IPS-11a (cell line): Measurements from ENCODE around the gene IFI27L2.

Experiments
- H3K4me3 ChIP-seq: one replicate; pipeline ENCODE4 v1.5.1; 2013; ENCODE audit warnings: low read depth, low read length, control low read depth

The IFI27L2 gene

GRCh38 chr14:94124582-94125377, 4.6 kb downstream of the IFI27L2 start:
- no peak overlapping the region for H3K4me3 ChIP-seq

- H3K4me3 ChIP-seq = no peak overlapping the region
These were observed 5.5 kb downstream of the IFI27L2 start for GRCh38 chr14:94123868-94124267.

GRCh38 chr14:94123296-94123695, 6.1 kb downstream of the IFI27L2 start:
- H3K4me3 ChIP-seq = no peak overlapping the region

DNA sequence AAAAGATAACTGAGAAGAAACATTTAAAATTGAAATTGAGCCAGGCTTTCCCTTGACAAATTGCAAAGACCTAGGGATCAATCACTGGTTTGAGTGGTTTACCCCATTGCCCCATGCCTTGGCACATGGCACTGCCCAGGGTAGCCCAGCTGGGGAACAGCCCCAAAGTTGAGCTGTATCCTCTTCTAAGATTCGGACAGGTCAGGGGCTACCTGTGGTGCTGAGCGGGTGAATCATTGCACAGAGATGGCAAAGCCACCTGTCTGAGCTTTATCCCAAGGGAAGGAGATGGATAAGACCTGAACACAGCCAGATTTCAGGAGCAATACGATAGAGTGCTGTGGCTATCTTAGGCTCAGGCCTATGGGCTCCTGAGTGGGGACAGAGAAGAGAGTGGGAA, 7.0 kb downstream of the IFI27L2 start:
- H3K4me3 ChIP-seq = no peak overlapping the region

DNA sequence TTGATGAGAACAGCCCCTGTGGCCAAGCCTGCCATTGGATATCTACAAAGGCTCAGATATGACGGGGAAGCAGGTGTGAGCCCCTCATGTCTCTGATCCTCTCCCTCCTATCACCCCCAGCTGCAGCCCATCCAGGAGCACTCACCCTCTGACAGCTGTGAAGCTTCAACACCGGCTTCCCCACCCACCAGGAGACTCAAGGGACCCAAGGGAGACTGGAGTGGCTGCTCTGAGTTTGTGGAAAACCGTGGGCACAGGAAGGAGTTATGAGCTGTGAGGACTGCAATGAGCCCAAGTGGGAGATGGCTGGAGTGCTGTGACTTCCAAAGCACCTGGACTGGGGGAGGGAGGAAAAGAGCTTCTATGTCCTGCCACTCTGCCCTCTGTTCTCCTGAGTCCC, 7.9 kb downstream of the IFI27L2 start:
- H3K4me3 ChIP-seq = no peak overlapping the region

GRCh38 chr14:94120667-94121340, 8.6 kb downstream of the IFI27L2 start:
- no peak overlapping the region for H3K4me3 ChIP-seq

GRCh38 chr14:94119071-94119470, 10.3 kb downstream of the IFI27L2 start:
- H3K4me3 ChIP-seq = no peak overlapping the region

GRCh38 chr14:94117856-94118255, 11.5 kb downstream of the IFI27L2 start:
- H3K4me3 ChIP-seq = no peak overlapping the region

DNA sequence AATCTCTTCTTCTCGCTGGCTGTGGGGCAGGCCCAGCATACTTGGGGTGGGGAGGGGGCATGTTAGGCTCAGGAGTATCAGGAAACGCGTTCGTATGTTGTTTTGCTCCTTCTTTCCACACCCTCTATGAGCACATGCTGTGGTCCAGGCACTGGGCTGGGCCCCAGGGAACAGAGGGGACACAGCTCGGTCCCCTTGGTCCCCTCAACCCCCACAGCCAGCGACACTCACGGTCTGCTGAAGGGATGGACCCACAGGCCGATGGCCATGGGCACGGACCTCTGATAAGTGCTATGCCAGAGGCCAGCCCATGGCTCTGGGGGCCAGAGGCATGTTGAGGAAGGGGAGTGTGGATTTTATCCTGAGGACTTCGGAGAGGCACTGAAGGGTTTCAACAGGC, 12.7 kb downstream of the IFI27L2 start:
- H3K4me3 ChIP-seq = no peak overlapping the region

DNA sequence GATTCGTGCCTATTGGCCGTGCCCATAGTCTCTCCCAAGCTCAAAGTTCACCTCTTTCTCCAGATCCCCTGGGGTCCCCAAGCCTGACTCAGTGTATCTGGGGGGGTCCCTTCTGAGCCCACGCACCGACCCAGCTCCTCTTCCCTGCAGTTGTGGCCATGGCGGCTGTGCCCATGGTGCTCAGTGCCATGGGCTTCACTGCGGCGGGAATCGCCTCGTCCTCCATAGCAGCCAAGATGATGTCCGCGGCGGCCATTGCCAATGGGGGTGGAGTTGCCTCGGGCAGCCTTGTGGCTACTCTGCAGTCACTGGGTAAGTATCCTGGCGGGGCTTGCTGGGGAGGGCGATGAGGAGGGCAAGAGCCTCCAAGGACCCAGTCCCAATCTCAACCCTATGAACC, 13.8 kb downstream of the IFI27L2 start:
- no peak overlapping the region for H3K4me3 ChIP-seq

DNA sequence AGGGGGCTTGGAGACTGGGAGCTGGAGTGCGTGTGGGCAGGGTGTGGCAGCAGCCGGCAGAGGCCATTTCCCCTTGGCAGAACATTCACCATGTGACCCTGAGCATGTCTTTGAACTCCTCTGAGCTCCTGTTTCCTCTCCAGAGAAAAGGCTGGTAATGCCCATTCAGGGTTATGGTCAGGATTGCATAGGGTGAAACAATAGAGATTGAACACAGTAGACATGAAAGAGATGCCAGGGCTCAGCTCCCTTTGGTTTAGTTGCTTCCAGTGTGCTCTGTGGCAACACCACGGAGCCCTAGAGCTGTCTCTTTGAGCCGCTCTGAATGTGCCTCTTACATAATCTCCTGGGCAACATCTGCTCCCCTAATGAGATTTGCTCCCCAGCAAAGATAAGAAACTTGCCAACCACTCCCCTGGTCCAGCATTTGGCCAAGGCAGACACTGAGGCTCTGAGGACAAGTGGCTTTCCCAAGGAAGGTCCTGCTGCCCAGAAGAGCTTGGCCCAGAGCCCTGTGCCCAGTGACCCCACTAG, 14.3 kb downstream of the IFI27L2 start:
- H3K4me3 ChIP-seq = no peak overlapping the region

- no peak overlapping the region for H3K4me3 ChIP-seq
These were observed 14.8 kb downstream of the IFI27L2 start for GRCh38 chr14:94114589-94115057.

- no peak overlapping the region for H3K4me3 ChIP-seq
These were observed 15.4 kb downstream of the IFI27L2 start for GRCh38 chr14:94113908-94114588.

- H3K4me3 ChIP-seq = no peak overlapping the region
These were observed 15.9 kb downstream of the IFI27L2 start for GRCh38 chr14:94113490-94113889.

DNA sequence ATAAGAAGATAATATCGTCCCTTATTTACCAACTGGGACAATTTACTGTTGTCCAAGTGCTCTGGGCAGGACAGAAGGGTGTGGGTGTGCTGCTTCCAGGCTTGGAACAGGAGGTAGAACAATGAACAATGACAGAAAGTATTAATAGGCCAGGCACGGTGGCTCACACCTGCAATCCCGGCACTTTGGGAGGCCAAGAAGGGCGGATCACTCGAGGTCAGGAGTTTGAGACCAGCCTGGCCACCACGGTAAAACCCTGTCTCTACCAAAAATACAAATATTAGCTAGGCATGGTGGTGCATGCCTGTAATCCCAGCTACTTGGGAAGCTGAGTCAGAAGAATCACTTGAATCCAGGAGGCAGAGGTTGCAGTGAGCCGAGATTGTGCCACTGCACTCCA, 16.3 kb downstream of the IFI27L2 start:
- H3K4me3 ChIP-seq = no peak overlapping the region

DNA sequence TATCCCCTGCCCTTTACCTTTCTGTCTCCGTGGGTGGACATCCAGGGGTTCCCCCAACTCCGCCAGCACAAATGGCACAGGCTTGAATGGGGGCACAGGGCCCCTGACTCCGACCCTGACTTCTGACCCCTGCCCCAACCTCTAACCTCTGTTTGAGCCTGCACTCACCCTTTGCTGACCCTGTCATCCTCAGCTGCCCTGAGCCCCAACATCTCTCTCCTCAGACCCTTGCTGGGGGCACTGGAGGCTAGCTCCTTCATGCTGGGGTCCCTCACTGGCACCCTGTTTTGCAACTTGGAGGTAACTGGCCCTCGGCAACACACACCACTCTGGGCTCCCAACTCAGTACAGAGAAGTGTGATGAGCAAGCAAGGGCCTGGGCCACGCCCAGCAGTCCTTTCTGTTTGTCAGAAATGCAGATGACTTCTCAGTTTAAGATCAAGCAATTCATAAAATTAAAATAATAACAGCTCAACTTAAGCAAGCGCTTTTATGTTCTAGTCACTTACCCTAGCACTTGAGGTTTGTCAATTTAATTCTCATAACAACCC, 16.8 kb downstream of the IFI27L2 start:
- no peak overlapping the region for H3K4me3 ChIP-seq

- no peak overlapping the region for H3K4me3 ChIP-seq
These were observed 17.9 kb downstream of the IFI27L2 start for GRCh38 chr14:94111276-94112095.

GRCh38 chr14:94110552-94111181, 18.7 kb downstream of the IFI27L2 start, which contains the start of gene IFI27:
Gene IFI27 (plus strand): TSS chr14:94110736.
- H3K4me3 ChIP-seq = no peak within 1 kb of the TSS

- H3K4me3 ChIP-seq = no peak overlapping the region
These were observed 19.5 kb downstream of the IFI27L2 start for GRCh38 chr14:94109915-94110250.

- H3K4me3 ChIP-seq = no peak overlapping the region
These were observed 24.7 kb downstream of the IFI27L2 start for GRCh38 chr14:94104731-94105130.
